ENCODE data around the gene GFOD2.

DNA sequence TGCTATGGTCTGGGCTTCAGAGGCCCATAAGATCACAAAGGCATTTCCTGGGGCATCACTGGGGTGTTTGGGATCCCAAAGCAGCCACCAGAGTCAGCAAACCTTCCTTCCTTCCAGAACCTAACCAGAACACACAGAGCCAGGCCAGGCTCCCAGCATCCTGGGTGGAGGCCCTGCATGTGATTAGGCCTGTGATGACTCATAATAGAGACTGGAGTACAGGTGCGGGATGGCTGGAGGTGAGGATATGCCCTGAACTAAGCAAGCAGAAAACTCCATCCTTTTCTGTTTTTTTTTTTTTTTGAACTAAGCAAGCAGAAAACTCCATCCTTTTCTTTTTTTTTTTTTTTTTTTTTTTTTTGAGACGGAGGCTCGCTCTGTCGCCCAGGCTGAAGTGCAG lies 17.7 kb upstream of the GFOD2 start:
- TF ChIP-seq, protein P1, sequence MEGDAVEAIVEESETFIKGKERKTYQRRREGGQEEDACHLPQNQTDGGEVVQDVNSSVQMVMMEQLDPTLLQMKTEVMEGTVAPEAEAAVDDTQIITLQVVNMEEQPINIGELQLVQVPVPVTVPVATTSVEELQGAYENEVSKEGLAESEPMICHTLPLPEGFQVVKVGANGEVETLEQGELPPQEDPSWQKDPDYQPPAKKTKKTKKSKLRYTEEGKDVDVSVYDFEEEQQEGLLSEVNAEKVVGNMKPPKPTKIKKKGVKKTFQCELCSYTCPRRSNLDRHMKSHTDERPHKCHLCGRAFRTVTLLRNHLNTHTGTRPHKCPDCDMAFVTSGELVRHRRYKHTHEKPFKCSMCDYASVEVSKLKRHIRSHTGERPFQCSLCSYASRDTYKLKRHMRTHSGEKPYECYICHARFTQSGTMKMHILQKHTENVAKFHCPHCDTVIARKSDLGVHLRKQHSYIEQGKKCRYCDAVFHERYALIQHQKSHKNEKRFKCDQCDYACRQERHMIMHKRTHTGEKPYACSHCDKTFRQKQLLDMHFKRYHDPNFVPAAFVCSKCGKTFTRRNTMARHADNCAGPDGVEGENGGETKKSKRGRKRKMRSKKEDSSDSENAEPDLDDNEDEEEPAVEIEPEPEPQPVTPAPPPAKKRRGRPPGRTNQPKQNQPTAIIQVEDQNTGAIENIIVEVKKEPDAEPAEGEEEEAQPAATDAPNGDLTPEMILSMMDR (IDR thresholded peaks at IDR 0.05) = no peak
- TF ChIP-seq POLR2AphosphoS5 (IDR thresholded peaks at IDR 0.05) (no peak), EP300 (IDR thresholded peaks at IDR 0.05) (no peak)
